CD4-positive, alpha-beta T cell (primary cell): ENCODE measurements around the gene RBP4. TPM values are rescaled to one million over a fixed set of nuclear protein-coding genes. Genes with fewer than 3 reads are reported as not detected.

Source experiments
- ATAC-seq: fragments of 200-7000 bp; cut with Tn5 transposase; one replicate; pipeline ENCODE4 v1.10.0; 2022; ENCODE audit warnings: mild to moderate bottlenecking; ENCODE audit not compliant: poor library complexity
- CTCF ChIA-PET: fragments of 350-600 bp; sonication (Branson Sonifier 250); formaldehyde crosslinking; loops from one replicate; lab custom pipeline; 2021; ENCODE audit warnings: antibody characterized with exemption, inconsistent platforms; lab: Charles Lee
- POLR2A ChIA-PET: fragments of 350-600 bp; sonication (Branson Sonifier 250); formaldehyde crosslinking; loops from one replicate; lab custom pipeline; 2021; ENCODE audit warnings: antibody characterized with exemption, inconsistent platforms; lab: Charles Lee
- DNase-seq, 14 experiments: peaks; one replicate each; pipeline ENCODE4 v3.0.0-alpha.2; 2013 to 2020; ENCODE audit warnings: mixed read lengths in 2 of 14
- H3K27ac ChIP-seq, 2 donors: one replicate each; pipeline versions ENCODE4 v1.5.1 to v1.7.0; 2013; ENCODE audit warnings: low read length in 2 of 2, low read depth in 1 of 2, mild to moderate bottlenecking in 1 of 2
- H3K27me3 ChIP-seq, 2 experiments: 1 replicate in 1 of 2; 2 replicates in 1 of 2; pipeline versions ENCODE4 v1.6.1 to v1.7.0; 2013; ENCODE audit warnings: low read length in 2 of 2, control low read depth in 1 of 2, mild to moderate bottlenecking in 1 of 2, moderate library complexity in 1 of 2; ENCODE audit not compliant: insufficient read depth in 2 of 2, control insufficient read depth in 1 of 2
- H3K36me3 ChIP-seq: one replicate; pipeline ENCODE4 v1.6.1; 2013; ENCODE audit warnings: low read length, control low read depth; ENCODE audit not compliant: insufficient read depth
- H3K4me1 ChIP-seq: one replicate; pipeline ENCODE4 v1.6.1; 2013; ENCODE audit warnings: low read length, control low read depth; ENCODE audit not compliant: insufficient read depth
- H3K4me3 ChIP-seq: one replicate; pipeline ENCODE4 v1.5.1; 2013; ENCODE audit warnings: mild to moderate bottlenecking, low read length, moderate library complexity
- H3K9me3 ChIP-seq, 2 experiments: 1 replicate in 1 of 2; 2 replicates in 1 of 2; pipeline versions ENCODE4 v1.6.1 to v1.7.0; 2013; ENCODE audit warnings: low read length in 2 of 2, mild to moderate bottlenecking in 2 of 2, control low read depth in 1 of 2, moderate library complexity in 1 of 2; ENCODE audit not compliant: control insufficient read depth in 1 of 2, insufficient read depth in 1 of 2
- H3K27ac Mint-ChIP-seq: one replicate; pipeline ENCODE4 v1.8.0; 2020; ENCODE audit warnings: mixed read lengths
- H3K27me3 Mint-ChIP-seq: one replicate; pipeline ENCODE4 v1.8.0; 2021; ENCODE audit warnings: mixed read lengths
- H3K36me3 Mint-ChIP-seq: one replicate; pipeline ENCODE4 v1.8.0; 2021; ENCODE audit warnings: low read depth, mixed read lengths
- H3K4me1 Mint-ChIP-seq: one replicate; pipeline ENCODE4 v1.8.0; 2021; ENCODE audit warnings: low read depth, mixed read lengths
- H3K4me3 Mint-ChIP-seq: one replicate; pipeline ENCODE4 v1.8.0; 2020; ENCODE audit warnings: mild to moderate bottlenecking, mixed read lengths
- H3K9me3 Mint-ChIP-seq: one replicate; pipeline ENCODE4 v1.8.0; 2020; ENCODE audit warnings: mixed read lengths
- intact Hi-C, 2 experiments: fragments of 100-400 bp; cut with DNase I in 1 of 2; cut with micrococcal nuclease in 1 of 2; formaldehyde crosslinking; loops; one replicate each; pipeline versions ENCODE4 v1.15.1 to v1.9.0; 2023 to 2025; cut with DNase I, micrococcal nuclease
- polyA plus RNA-seq, 2 donors: library from polyadenylated mRNA; unstranded; fragments of 120-200 nt; gene quantifications; one replicate each; pipeline ENCODE4 v1.2.1, GENCODE V29; 2013
- total RNA-seq, 174 experiments: library from RNA in 2 of 174; stranded (reverse) in 2 of 174; gene quantifications; one replicate each; pipeline ENCODE4 v1.2.3 and lab custom pipeline; 2021 to 2026
- TF ChIP-seq, protein P1 (sequence below): fragments of 200-600 bp; IDR thresholded peaks from one replicate; pipeline ENCODE4 v1.8.0; 2022; ENCODE audit warnings: antibody characterized with exemption, mild to moderate bottlenecking

The RBP4 gene
- not detected for total RNA-seq
- polyA plus RNA-seq (2013, experiment 1 of 2) = not detected
- 0.07 TPM for polyA plus RNA-seq (2013, experiment 2 of 2)
- 0 to 0.16 (median 0) reads per million in 172 experiments for total RNA-seq (lab: John Stamatoyannopoulos, UW)

DNA sequence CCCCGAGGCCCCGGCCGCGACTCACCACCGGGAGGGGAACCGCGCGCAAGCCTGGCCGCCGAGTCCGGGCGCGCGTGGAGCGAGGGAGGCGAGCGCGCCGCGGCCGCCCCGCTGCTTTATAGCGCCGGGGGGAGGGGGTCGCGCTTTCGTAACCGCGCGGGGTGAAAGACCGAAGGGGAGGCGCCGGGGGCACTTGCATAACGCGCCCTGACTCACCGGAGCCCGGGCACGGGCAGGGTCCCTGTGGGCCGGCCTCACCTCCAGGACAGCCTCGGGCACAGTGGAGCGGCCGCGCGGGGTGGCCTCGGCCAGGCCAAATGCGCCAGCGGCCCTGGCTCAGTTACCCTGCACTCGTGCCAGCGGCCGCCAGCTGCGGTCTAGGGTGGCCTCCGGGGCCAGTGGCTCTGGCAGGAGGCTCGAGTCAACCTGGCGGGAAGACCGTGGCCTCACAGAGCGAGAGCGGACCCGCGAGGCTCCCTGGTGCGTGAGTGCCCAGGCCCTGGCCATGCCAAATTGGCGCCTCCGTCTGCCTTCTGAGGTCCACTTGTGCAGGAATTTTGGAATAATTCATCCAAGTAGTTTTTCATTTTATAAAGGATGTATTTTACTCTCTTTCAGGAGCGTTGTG is at the start of gene RBP4:
RBP4 (minus strand) TSS at position 90 of the 628 bp plus-strand sequence. CDS start 207 bp downstream, outside the sequence.
- Histone ChIP-seq H3K36me3 (no peaks in the 10 kb centered on the region), H3K4me3 (no peak within 1 kb of the TSS), H3K27me3 (peaks cover 20 to 50% of the 10 kb centered on the region in 2 experiments), H3K27ac (no peak within 1 kb of the TSS), H3K9me3 (no peaks in the 10 kb centered on the region), H3K4me1 (no peaks in the 10 kb centered on the region)
- no peak for ATAC-seq
- intact Hi-C loops = no loop called here
- Mint-ChIP-seq H3K9me3 (no peaks in the 10 kb centered on the region), H3K4me3 (no peak within 1 kb of the TSS), H3K27ac (no peak within 1 kb of the TSS), H3K36me3 (no peaks in the 10 kb centered on the region), H3K27me3 (peaks cover 60% of the 10 kb centered on the region), H3K4me1 (no peaks in the 10 kb centered on the region)
- CTCF ChIA-PET = no interaction called here
- DNase-seq = peak in 1 of 14 experiments; percentile 2
- POLR2A ChIA-PET = no interaction called here
- TF ChIP-seq, protein P1, sequence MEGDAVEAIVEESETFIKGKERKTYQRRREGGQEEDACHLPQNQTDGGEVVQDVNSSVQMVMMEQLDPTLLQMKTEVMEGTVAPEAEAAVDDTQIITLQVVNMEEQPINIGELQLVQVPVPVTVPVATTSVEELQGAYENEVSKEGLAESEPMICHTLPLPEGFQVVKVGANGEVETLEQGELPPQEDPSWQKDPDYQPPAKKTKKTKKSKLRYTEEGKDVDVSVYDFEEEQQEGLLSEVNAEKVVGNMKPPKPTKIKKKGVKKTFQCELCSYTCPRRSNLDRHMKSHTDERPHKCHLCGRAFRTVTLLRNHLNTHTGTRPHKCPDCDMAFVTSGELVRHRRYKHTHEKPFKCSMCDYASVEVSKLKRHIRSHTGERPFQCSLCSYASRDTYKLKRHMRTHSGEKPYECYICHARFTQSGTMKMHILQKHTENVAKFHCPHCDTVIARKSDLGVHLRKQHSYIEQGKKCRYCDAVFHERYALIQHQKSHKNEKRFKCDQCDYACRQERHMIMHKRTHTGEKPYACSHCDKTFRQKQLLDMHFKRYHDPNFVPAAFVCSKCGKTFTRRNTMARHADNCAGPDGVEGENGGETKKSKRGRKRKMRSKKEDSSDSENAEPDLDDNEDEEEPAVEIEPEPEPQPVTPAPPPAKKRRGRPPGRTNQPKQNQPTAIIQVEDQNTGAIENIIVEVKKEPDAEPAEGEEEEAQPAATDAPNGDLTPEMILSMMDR = no peak

DNA sequence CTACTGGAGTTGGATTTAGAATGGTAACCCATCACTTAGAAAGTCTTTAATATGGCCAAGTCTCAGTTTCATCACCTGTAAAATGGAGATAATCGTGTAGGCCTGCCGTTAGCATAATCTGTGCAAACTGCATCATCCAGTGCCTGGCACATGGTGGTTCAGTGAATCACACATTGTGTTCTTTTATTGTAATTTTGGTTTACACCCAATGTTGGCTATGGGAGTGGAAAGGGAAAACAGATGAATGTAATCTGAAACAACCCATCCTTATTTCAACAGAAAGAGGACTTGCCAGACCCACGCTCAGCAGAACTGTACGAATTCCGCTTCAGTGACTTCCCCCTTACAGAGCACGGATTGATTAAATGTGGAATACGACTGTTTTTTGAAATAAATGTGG is 38.8 kb upstream of the RBP4 start:
- H3K4me3 Mint-ChIP-seq = no peak overlapping the region
- TF ChIP-seq, protein P1 = no peak
- no peaks in the 10 kb centered on the region for H3K9me3 ChIP-seq
- no peaks in the 10 kb centered on the region for H3K9me3 Mint-ChIP-seq
- H3K27me3 ChIP-seq = peaks cover 0 to 6% of the 10 kb centered on the region in 2 experiments
- ChIA-PET CTCF (no interaction called here), POLR2A (no interaction called here)
- H3K27me3 Mint-ChIP-seq = peaks cover 25% of the 10 kb centered on the region
- no peaks in the 10 kb centered on the region for H3K4me1 Mint-ChIP-seq
- no peak overlapping the region for H3K27ac Mint-ChIP-seq
- no peaks in the 10 kb centered on the region for H3K36me3 Mint-ChIP-seq
- H3K4me3 ChIP-seq = no peak overlapping the region
- H3K36me3 ChIP-seq = no peaks in the 10 kb centered on the region
- H3K4me1 ChIP-seq = no peaks in the 10 kb centered on the region
- H3K27ac ChIP-seq = no peak overlapping the region
- intact Hi-C loops = no loop called here
- ATAC-seq = no peak
- no peak for DNase-seq

GRCh38 chr10:93630625-93631557 is 29.9 kb upstream of the RBP4 start:
- DNase-seq = no peak
- CTCF ChIA-PET = no interaction called here
- Histone ChIP-seq H3K36me3 (no peaks in the 10 kb centered on the region), H3K9me3 (no peaks in the 10 kb centered on the region), H3K4me3 (no peak overlapping the region), H3K27me3 (peaks cover 0 to 10% of the 10 kb centered on the region in 2 experiments), H3K4me1 (no peaks in the 10 kb centered on the region), H3K27ac (no peak overlapping the region)
- Mint-ChIP-seq H3K4me3 (no peak overlapping the region), H3K36me3 (no peaks in the 10 kb centered on the region), H3K27ac (no peak overlapping the region), H3K27me3 (peaks cover 41% of the 10 kb centered on the region), H3K4me1 (no peaks in the 10 kb centered on the region), H3K9me3 (no peaks in the 10 kb centered on the region)
- POLR2A ChIA-PET = no interaction called here
- TF ChIP-seq, protein P1 = no peak
- intact Hi-C loops = no loop called here
- no peak for ATAC-seq
